HepG2 (cell line): ENCODE results near the gene RER1. TPM values are rescaled to one million over a fixed set of nuclear protein-coding genes. Genes with fewer than 3 reads are reported as not detected.

Experiments
- ATAC-seq: fragments of 200-7000 bp; cut with Tn5 transposase; 3 replicates; pipeline ENCODE4 v1.9.1; 2020; ENCODE audit warnings: mild to moderate bottlenecking, moderate library complexity
- Bru-seq: library from RNA; stranded (reverse); fragments of 400-500 nt; gene quantifications from one replicate; lab custom pipeline; 2021; lab: Mats Ljungman, UMichigan
- BruChase-seq, 2 experiments: library from RNA; stranded (reverse); fragments of 400-500 nt; gene quantifications; one replicate each; lab custom pipeline; 2021; lab: Mats Ljungman, UMichigan
- BruUV-seq: library from RNA; stranded (reverse); fragments of 400-500 nt; replicated peaks from 2 replicates; lab custom pipeline; 2021; lab: Mats Ljungman, UMichigan
- CTCF ChIA-PET: fragments of 300-600 bp; formaldehyde crosslinking; extraction: SDS; loops from one replicate; lab custom pipeline; 2021; ENCODE audit warnings: low total read pairs, inconsistent platforms, low intra/inter-chr PET ratio; lab: Yijun Ruan, JAX
- POLR2A ChIA-PET: fragments of 350-600 bp; sonication (Branson Sonifier 250); formaldehyde crosslinking; loops from one replicate; lab custom pipeline; 2020; ENCODE audit warnings: antibody characterized with exemption, inconsistent platforms; lab: Yijun Ruan, JAX
- DNase-seq: peaks from one replicate; pipeline ENCODE4 v3.0.0-alpha.2; 2015; ENCODE audit warnings: low spot score
- FAIRE-seq: peaks from 3 replicates; lab custom pipeline; 2011; peaks lifted over from hg19 to GRCh38; lab: Jason Lieb, UNC
- H2AFZ ChIP-seq: one replicate; pipeline ENCODE4 v1.6.1; 2011; ENCODE audit warnings: low read length, inconsistent platforms
- H3K27ac ChIP-seq: fragments of 300-600 bp; 3 replicates; pipeline ENCODE4 v1.8.0; 2011; ENCODE audit warnings: mixed run types, mild to moderate bottlenecking, mixed read lengths, low read length, inconsistent platforms; ENCODE audit not compliant: insufficient read depth; ENCODE audit errors: extremely low read length
- H3K27me3 ChIP-seq, 2 experiments: fragments of 200-600 bp in 1 of 2; 2 replicates in 1 of 2; 3 replicates in 1 of 2; pipeline versions ENCODE4 v1.6.0 to v1.8.0; 2011; ENCODE audit warnings: low read length in 2 of 2, mild to moderate bottlenecking in 2 of 2, moderate library complexity in 2 of 2, inconsistent platforms in 1 of 2; ENCODE audit not compliant: insufficient read depth in 2 of 2, control insufficient read depth in 1 of 2
- H3K36me3 ChIP-seq, 2 experiments: fragments of 200-600 bp in 1 of 2; replicated peaks in 1 of 2; 2 replicates in 1 of 2; 3 replicates in 1 of 2; pipeline versions ENCODE4 v1.5.1 to v1.8.0; 2011; ENCODE audit warnings: low read length in 2 of 2, inconsistent platforms in 1 of 2; ENCODE audit not compliant: insufficient read depth in 2 of 2, control insufficient read depth in 1 of 2
- H3K4me1 ChIP-seq: 2 replicates; pipeline ENCODE4 v1.5.1; 2012; ENCODE audit warnings: low read length, inconsistent platforms; ENCODE audit not compliant: insufficient read depth
- H3K4me2 ChIP-seq: 2 replicates; pipeline ENCODE4 v1.6.0; 2011; ENCODE audit warnings: low read depth, low read length, inconsistent platforms
- H3K4me3 ChIP-seq, 3 experiments: fragments of 200-600 bp in 1 of 3; sonication (generic), shearing (Covaris generic) in 1 of 3; replicated peaks in 1 of 3; 2 replicates each; pipeline ENCODE4 v1.5.1; 2011 to 2016; ENCODE audit warnings: low read length in 3 of 3, inconsistent platforms in 2 of 3, low read depth in 2 of 3, mild to moderate bottlenecking in 2 of 3, control low read depth in 1 of 3, mixed read lengths in 1 of 3; ENCODE audit not compliant: insufficient read depth in 1 of 3
- H3K79me2 ChIP-seq: one replicate; pipeline ENCODE4 v1.6.1; 2011; ENCODE audit warnings: low read length, inconsistent platforms; ENCODE audit not compliant: insufficient read depth
- H3K9ac ChIP-seq: 2 replicates; pipeline ENCODE4 v1.6.0; 2011; ENCODE audit warnings: mild to moderate bottlenecking, low read depth, low read length, inconsistent platforms; ENCODE audit not compliant: insufficient read depth
- H3K9me3 ChIP-seq: 2 replicates; pipeline ENCODE4 v1.5.1; 2012; ENCODE audit warnings: mild to moderate bottlenecking, low read length
- H4K20me1 ChIP-seq: 2 replicates; pipeline ENCODE4 v1.6.0; 2011; ENCODE audit warnings: inconsistent platforms, mild to moderate bottlenecking, low read length, moderate library complexity; ENCODE audit not compliant: insufficient read depth
- GLI4 ChIP-seq: sonication (generic); formaldehyde crosslinking; IDR thresholded peaks from 2 replicates; pipeline ENCODE4 v1.5.1; 2020; ENCODE audit warnings: missing genetic modification reagents, mild to moderate bottlenecking, moderate library complexity, borderline replicate concordance
- HDAC6 ChIP-seq: fragments of 200-600 bp; sonication (generic); IDR thresholded peaks from 2 replicates; pipeline ENCODE4 v1.7.0; 2017; ENCODE audit warnings: mild to moderate bottlenecking, antibody characterized with exemption, low read length, low read depth
- IKZF4 ChIP-seq: sonication (generic); formaldehyde crosslinking; IDR thresholded peaks from 2 replicates; pipeline ENCODE4 v1.5.1; 2020; ENCODE audit warnings: borderline replicate concordance, mild to moderate bottlenecking, low read depth, missing genetic modification reagents; ENCODE audit errors: not compliant biosample characterization
- TBP ChIP-seq: sonication (generic); formaldehyde crosslinking; IDR thresholded peaks from 2 replicates; pipeline ENCODE4 v1.5.0; 2020; ENCODE audit warnings: missing genetic modification reagents
- TEF ChIP-seq: sonication (generic); formaldehyde crosslinking; IDR thresholded peaks from 2 replicates; pipeline ENCODE4 v1.5.0; 2020; ENCODE audit warnings: missing genetic modification reagents
- ZNF761 ChIP-seq: sonication (generic); formaldehyde crosslinking; conservative IDR thresholded peaks from 2 replicates; pipeline ENCODE4 v1.4.0; 2020; ENCODE audit warnings: mild to moderate bottlenecking, missing genetic modification reagents
- ZSCAN30 ChIP-seq: sonication (generic); formaldehyde crosslinking; IDR thresholded peaks from 2 replicates; pipeline ENCODE4 v1.5.0; 2020; ENCODE audit warnings: mild to moderate bottlenecking, missing genetic modification reagents
- WGBS: methylation state at CpG from one replicate; pipeline ENCODE4 v1.1.6; 2017; ENCODE audit warnings: low lambda C conversion rate; 5-methylcytosine and 5-hydroxymethylcytosine counted together
- in situ Hi-C: cut with HindIII; loops from 2 replicates; pipeline ENCODE4 v1.10.0; 2017; ENCODE audit warnings: low pct_unique_long_range_greater_than_20kb; ENCODE audit not compliant: extremely low pct_ligation_motif_present
- intact Hi-C: fragments of 100-400 bp; cut with micrococcal nuclease; formaldehyde crosslinking; loops from one replicate; pipeline ENCODE4 v1.10.0; 2022; ENCODE audit not compliant: unreplicated experiment
- long read RNA-seq, 2 experiments: library from RNA in 1 of 2; library from polyadenylated mRNA in 1 of 2; stranded (forward) in 1 of 2; unstranded in 1 of 2; transcript quantifications; one replicate each; pipeline ENCODE4 v2.0.0, GENCODE V29; 2019 to 2022
- polyA minus RNA-seq, 3 experiments: library from RNA; depleted of rRNA, polyadenylated mRNA; stranded (reverse); fragments of >200 nt; gene quantifications; 2 replicates each; pipeline ENCODE4 v1.2.3, GENCODE V29; 2011; ENCODE audit warnings: low replicate concordance in 1 of 3
- polyA plus RNA-seq, 8 experiments: library from polyadenylated mRNA; depleted of rRNA in 3 of 8; stranded (reverse) in 7 of 8; unstranded in 1 of 8; fragments of >200 nt; fragmentation: Illumina TruSeq in 4 of 8; extraction: Trizol in 4 of 8; gene quantifications; 2 replicates each; pipeline versions ENCODE4 v1.2.1 to v1.2.3, GENCODE V29; 2011 to 2016; ENCODE audit warnings: low read depth in 4 of 8, missing spikeins in 1 of 8, mixed read lengths in 1 of 8; ENCODE audit not compliant: insufficient read depth in 1 of 8
- total RNA-seq, 5 experiments: library from RNA; depleted of rRNA; stranded (reverse); fragments of >200 nt; fragmentation: Illumina TruSeq; extraction: Trizol; gene quantifications; 2 replicates each; pipeline ENCODE4 v1.2.3, GENCODE V29; 2016; ENCODE audit warnings: low read depth in 1 of 5
- TF ChIP-seq, protein P1 (sequence below): sonication (generic); formaldehyde crosslinking; IDR thresholded peaks from 2 replicates; pipeline ENCODE4 v1.5.0; 2020; ENCODE audit warnings: missing genetic modification reagents
- TF ChIP-seq, protein P2 (sequence below): sonication (generic); formaldehyde crosslinking; IDR thresholded peaks from 2 replicates; pipeline ENCODE4 v1.4.0; 2020; ENCODE audit warnings: missing genetic modification reagents
- TF ChIP-seq, protein P3 (sequence below): sonication (generic); formaldehyde crosslinking; IDR thresholded peaks from 2 replicates; pipeline ENCODE4 v1.5.0; 2020; ENCODE audit warnings: missing genetic modification reagents

RER1 gene
- total RNA-seq (2016; rRNA removed; fragmentation: Illumina TruSeq; extraction: Trizol): 83.9 and 128 TPM in 2 replicates
- total RNA-seq (2016; cell fraction: cytosol; rRNA removed; fragmentation: Illumina TruSeq; extraction: Trizol; ENCODE audit: low read depth): 51.3 and 72.8 TPM in 2 replicates
- 89.5 and 137 TPM in 2 replicates for total RNA-seq (2016; cell fraction: insoluble cytoplasmic fraction; rRNA removed; fragmentation: Illumina TruSeq; extraction: Trizol)
- 77.4 and 86.1 TPM in 2 replicates for total RNA-seq (2016; cell fraction: membrane; rRNA removed; fragmentation: Illumina TruSeq; extraction: Trizol)
- 76.0 and 95.5 TPM in 2 replicates for total RNA-seq (2016; cell fraction: nucleus; rRNA removed; fragmentation: Illumina TruSeq; extraction: Trizol)
- polyA plus RNA-seq (2011; rRNA removed): 135 and 164 TPM in 2 replicates
- polyA plus RNA-seq (2011; cell fraction: cytosol; rRNA removed): 82.7 and 131 TPM in 2 replicates
- 155 and 197 TPM in 2 replicates for polyA plus RNA-seq (2011; cell fraction: nucleus; rRNA removed)
- polyA plus RNA-seq (2012): 64.5 and 73.8 TPM in 2 replicates
- 84.3 and 98.6 TPM in 2 replicates for polyA plus RNA-seq (2016; cell fraction: cytosol; fragmentation: Illumina TruSeq; extraction: Trizol; ENCODE audit: low read depth)
- polyA plus RNA-seq (2016; cell fraction: insoluble cytoplasmic fraction; fragmentation: Illumina TruSeq; extraction: Trizol; ENCODE audit: low read depth): 87.8 and 97.0 TPM in 2 replicates
- 69.1 and 85.3 TPM in 2 replicates for polyA plus RNA-seq (2016; cell fraction: membrane; fragmentation: Illumina TruSeq; extraction: Trizol; ENCODE audit: low read depth)
- polyA plus RNA-seq (2016; cell fraction: nucleus; fragmentation: Illumina TruSeq; extraction: Trizol; ENCODE audit: insufficient read depth, low read depth): 191 and 194 TPM in 2 replicates
- polyA minus RNA-seq (2011; rRNA and poly(A)+ RNA removed; ENCODE audit: low replicate concordance): 95.9 and 234 TPM in 2 replicates
- polyA minus RNA-seq (2011; cell fraction: cytosol; rRNA and poly(A)+ RNA removed): 32.9 and 45.5 TPM in 2 replicates
- 23.3 and 29.3 TPM in 2 replicates for polyA minus RNA-seq (2011; cell fraction: nucleus; rRNA and poly(A)+ RNA removed)
- percentile 79 among the genes with signal in this experiment for Bru-seq, nascent RNA
- BruChase-seq, experiment 1, labeled RNA remaining after a 6-hour chase: percentile 92 among the genes with signal in this experiment
- percentile 91 among the genes with signal in this experiment for BruChase-seq, experiment 2, labeled RNA remaining after a 2-hour chase
- long read RNA-seq, experiment 1, transcript RER1-209 (7 exons, 3,044 nt): major isoform, 143 of 206 reads
- long read RNA-seq, experiment 1, partial matches to known transcripts: 1 of 206 reads
- long read RNA-seq, experiment 1, other reads (novel, unspliced or antisense): 55 of 206 reads
- long read RNA-seq, experiment 2, transcript RER1-209 (7 exons, 3,044 nt): major isoform, 105 of 249 reads
- long read RNA-seq, experiment 2, transcript RER1-202 (7 exons, 1,404 nt): minor isoform, 5 of 249 reads
- long read RNA-seq, experiment 2, transcript RER1-206 (2 exons, 585 nt): minor isoform, 6 of 249 reads
- long read RNA-seq, experiment 2, partial matches to known transcripts: 20 of 249 reads
- long read RNA-seq, experiment 2, other reads (novel, unspliced or antisense): 113 of 249 reads

DNA sequence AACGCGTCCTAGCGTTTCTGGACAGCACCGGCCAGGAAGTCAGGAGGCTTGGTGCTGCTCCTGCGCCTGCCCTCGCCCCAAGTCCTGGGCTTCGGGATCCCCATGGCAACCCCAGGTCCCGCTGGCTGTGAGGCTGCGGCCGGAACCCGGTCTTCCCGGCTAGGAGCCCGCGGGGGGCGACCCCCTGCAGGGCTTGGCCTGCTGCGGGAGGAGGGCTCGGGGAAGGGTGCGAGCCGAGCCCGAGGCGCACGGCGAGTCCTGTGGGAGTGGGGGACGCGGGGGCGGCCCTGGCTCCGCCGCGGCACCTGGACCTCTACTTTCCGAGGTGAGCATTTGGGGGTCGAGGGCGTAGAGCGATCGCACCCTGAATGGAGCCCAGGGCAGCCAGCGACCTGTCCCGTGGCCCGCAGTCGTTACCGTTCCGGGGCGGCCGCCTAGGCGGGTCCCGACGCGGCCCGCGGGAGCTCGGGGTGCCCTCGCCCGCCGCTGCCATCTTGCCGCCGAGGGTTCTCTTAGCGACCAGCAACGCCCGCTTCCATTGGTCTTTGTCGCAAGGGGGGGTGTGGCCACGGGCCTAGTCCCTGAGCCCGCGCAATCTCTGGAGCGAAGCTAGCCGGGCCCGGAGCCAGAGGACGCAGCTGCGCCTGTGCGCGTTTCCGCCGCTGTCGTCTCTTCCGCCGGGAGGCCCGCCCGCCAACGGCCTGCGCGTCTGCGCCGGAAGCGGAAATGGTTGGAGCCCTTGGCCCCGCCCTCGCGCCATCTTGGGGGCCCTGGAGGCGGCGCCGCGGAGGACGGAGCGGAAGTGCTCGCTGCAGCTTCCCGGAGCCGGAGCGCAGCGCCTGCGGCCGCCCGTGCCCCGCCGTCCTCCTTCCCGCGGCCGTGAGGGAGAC is at the start of gene RER1, which contains the start of gene MORN1:
Gene RER1 (plus strand): TSS at position 801 of the 890 bp plus-strand sequence. CDS start 3,950 bp downstream, outside the sequence.
Gene MORN1 (minus strand): TSS at position 514 of the 890 bp plus-strand sequence. CDS start 21 bp downstream, at position 493.
- in situ Hi-C loops: no loop called here
- TF ChIP-seq HDAC6 (no peak), TEF (CRISPR knock-in tag) (no peak), ZNF761 (CRISPR knock-in tag) (no peak; the same call in 1 of the 2 replicates), TBP (CRISPR knock-in tag) (no peak), GLI4 (CRISPR knock-in tag) (no peak), IKZF4 (no peak), ZSCAN30 (no peak)
- TF ChIP-seq, protein P1, sequence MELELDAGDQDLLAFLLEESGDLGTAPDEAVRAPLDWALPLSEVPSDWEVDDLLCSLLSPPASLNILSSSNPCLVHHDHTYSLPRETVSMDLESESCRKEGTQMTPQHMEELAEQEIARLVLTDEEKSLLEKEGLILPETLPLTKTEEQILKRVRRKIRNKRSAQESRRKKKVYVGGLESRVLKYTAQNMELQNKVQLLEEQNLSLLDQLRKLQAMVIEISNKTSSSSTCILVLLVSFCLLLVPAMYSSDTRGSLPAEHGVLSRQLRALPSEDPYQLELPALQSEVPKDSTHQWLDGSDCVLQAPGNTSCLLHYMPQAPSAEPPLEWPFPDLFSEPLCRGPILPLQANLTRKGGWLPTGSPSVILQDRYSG (CRISPR knock-in tag): 0 out of 2 replicates have a peak, but pooled peaks have one; percentile 57
- TF ChIP-seq, protein P2, sequence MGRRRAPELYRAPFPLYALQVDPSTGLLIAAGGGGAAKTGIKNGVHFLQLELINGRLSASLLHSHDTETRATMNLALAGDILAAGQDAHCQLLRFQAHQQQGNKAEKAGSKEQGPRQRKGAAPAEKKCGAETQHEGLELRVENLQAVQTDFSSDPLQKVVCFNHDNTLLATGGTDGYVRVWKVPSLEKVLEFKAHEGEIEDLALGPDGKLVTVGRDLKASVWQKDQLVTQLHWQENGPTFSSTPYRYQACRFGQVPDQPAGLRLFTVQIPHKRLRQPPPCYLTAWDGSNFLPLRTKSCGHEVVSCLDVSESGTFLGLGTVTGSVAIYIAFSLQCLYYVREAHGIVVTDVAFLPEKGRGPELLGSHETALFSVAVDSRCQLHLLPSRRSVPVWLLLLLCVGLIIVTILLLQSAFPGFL (CRISPR knock-in tag): no peak
- TF ChIP-seq, protein P3, sequence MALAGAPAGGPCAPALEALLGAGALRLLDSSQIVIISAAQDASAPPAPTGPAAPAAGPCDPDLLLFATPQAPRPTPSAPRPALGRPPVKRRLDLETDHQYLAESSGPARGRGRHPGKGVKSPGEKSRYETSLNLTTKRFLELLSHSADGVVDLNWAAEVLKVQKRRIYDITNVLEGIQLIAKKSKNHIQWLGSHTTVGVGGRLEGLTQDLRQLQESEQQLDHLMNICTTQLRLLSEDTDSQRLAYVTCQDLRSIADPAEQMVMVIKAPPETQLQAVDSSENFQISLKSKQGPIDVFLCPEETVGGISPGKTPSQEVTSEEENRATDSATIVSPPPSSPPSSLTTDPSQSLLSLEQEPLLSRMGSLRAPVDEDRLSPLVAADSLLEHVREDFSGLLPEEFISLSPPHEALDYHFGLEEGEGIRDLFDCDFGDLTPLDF (CRISPR knock-in tag): peak; percentile 95

More for the DNA sequence above, at the start of gene RER1, which contains the start of gene MORN1:
- intact Hi-C loops: no loop called here
- Histone ChIP-seq H3K9ac (peak within 1 kb of the TSS; percentile 85), H3K9me3 (no peaks in the 10 kb centered on the region), H3K27me3 (no peaks in the 10 kb centered on the region; a peak in 1 of 5 replicates), H3K4me3 (peak within 1 kb of the TSS; percentile 91 to 96 (median 94)), H3K27ac (peak within 1 kb of the TSS; percentile 54), H3K4me1 (peaks cover 34% of the 10 kb centered on the region), H4K20me1 (peaks cover 8% of the 10 kb centered on the region; the same call in 1 of the 2 replicates), H3K4me2 (peak within 1 kb of the TSS; percentile 92), H2AFZ (no peak within 1 kb of the TSS), H3K36me3 (peaks cover 6 to 23% of the 10 kb centered on the region in 2 experiments; a peak in 3 of 5 replicates), H3K79me2 (peaks cover 36% of the 10 kb centered on the region)
- DNase-seq: peak; percentile 95
- CTCF ChIA-PET: interaction anchor here (1.1 kb wide), 1 partner anchor 196 kb away, joined by 3 read pairs; no protein-coding TSS in a partner anchor
- peak; percentile 87 for FAIRE-seq
- POLR2A ChIA-PET: interaction anchor here (0.8 to 1.9 kb wide), 21 partner anchors 10 to 201 kb away, joined by 3 to 20 read pairs (median 5); partner anchors contain the start of genes FAAP20, PANK4, PEX10 and PRXL2B
- no CpG with 5 or more reads among the region's 103 CpGs for WGBS
- ATAC-seq: peak; percentile 96
- no TSS peak for BruUV-seq
